H1 (cell line): Measurements from ENCODE around the gene HLF.

Source experiments
- CBX5 ChIP-seq: fragments of 300-800, 300-1000 bp; sonication (generic); IDR thresholded peaks from 2 replicates; pipeline ENCODE4 v1.7.1; 2016; ENCODE audit warnings: antibody characterized with exemption, low read length, low read depth
- CEBPB ChIP-seq: IDR thresholded peaks from 2 replicates; pipeline ENCODE4 v1.6.1; 2012; ENCODE audit warnings: low read depth, low read length
- CHD2 ChIP-seq: IDR thresholded peaks from 2 replicates; pipeline ENCODE4 v1.6.1; 2012; ENCODE audit warnings: low read length, improper control_type of control experiment
- EP300 ChIP-seq, 2 experiments: IDR thresholded peaks; 1 replicate in 1 of 2; 2 replicates in 1 of 2; pipeline ENCODE4 v1.6.1; 2011 to 2012; ENCODE audit warnings: low read depth in 2 of 2, low read length in 2 of 2, mild to moderate bottlenecking in 2 of 2, borderline replicate concordance in 1 of 2, inconsistent platforms in 1 of 2, moderate library complexity in 1 of 2
- MAX ChIP-seq: IDR thresholded peaks from 2 replicates; pipeline ENCODE4 v1.6.1; 2012; ENCODE audit warnings: inconsistent platforms
- NANOG ChIP-seq: IDR thresholded peaks from 2 replicates; pipeline ENCODE4 v1.6.1; 2011; ENCODE audit warnings: low read length, low read depth, mild to moderate bottlenecking, inconsistent platforms; ENCODE audit not compliant: insufficient read depth, poor library complexity, severe bottlenecking
- POLR2A ChIP-seq, 2 experiments: IDR thresholded peaks; 1 replicate in 1 of 2; 2 replicates in 1 of 2; pipeline ENCODE4 v1.6.1; 2011; ENCODE audit warnings: low read depth in 2 of 2, low read length in 2 of 2, mild to moderate bottlenecking in 2 of 2; ENCODE audit errors: control extremely low read depth in 1 of 2
- POLR2AphosphoS5 ChIP-seq: IDR thresholded peaks from 2 replicates; pipeline ENCODE4 v1.6.1; 2011; ENCODE audit warnings: low read depth, low read length
- RNF2 ChIP-seq: fragments of 200-900, 300-1000 bp; sonication (generic); IDR thresholded peaks from 2 replicates; pipeline ENCODE4 v1.7.1; 2016; ENCODE audit warnings: borderline replicate concordance, low read depth, mild to moderate bottlenecking, antibody characterized with exemption, low read length; ENCODE audit not compliant: poor library complexity, severe bottlenecking; ENCODE audit errors: missing control alignments
- RXRA ChIP-seq: IDR thresholded peaks from 2 replicates; pipeline ENCODE4 v1.6.1; 2011; ENCODE audit warnings: low read depth, mild to moderate bottlenecking, low read length, moderate library complexity; ENCODE audit not compliant: insufficient read depth
- YY1 ChIP-seq: IDR thresholded peaks from 2 replicates; pipeline ENCODE4 v1.6.1; 2011; ENCODE audit warnings: low read depth, mild to moderate bottlenecking, low read length
- ZNF274 ChIP-seq: IDR thresholded peaks from 2 replicates; pipeline ENCODE4 v1.7.0; 2012; ENCODE audit warnings: low read length, borderline replicate concordance; ENCODE audit errors: extremely low read depth
- TF ChIP-seq, protein P1 (sequence below), 3 experiments: IDR thresholded peaks; 1 replicate in 2 of 3; 2 replicates in 1 of 3; pipeline versions ENCODE4 v1.5.1 to v1.6.1; 2011; ENCODE audit warnings: low read length in 3 of 3, mild to moderate bottlenecking in 3 of 3, inconsistent platforms in 2 of 3, low read depth in 1 of 3, moderate library complexity in 1 of 3; ENCODE audit not compliant: insufficient read depth in 1 of 3; ENCODE audit errors: control extremely low read depth in 1 of 3

DNA sequence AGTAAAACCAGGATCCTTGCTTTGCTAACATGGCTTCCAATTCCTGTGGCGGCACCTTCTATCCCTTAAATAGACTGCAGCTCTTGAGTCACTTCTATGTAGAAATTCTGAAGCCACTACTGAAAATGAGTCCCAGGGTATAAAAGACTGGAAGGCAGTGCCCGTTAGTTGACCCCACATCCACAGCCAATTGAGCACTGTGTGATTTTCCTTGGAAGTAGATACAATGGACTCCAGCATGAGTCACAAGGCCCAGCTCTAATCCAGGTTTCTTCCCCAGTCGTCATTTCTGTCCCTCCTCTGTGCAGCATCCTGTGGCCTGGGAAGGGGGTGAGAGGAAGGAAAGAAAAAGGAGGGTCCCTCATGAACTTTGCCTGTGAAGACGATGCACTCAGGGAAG lies 69.5 kb downstream of the HLF start:
- TF ChIP-seq, protein P1, sequence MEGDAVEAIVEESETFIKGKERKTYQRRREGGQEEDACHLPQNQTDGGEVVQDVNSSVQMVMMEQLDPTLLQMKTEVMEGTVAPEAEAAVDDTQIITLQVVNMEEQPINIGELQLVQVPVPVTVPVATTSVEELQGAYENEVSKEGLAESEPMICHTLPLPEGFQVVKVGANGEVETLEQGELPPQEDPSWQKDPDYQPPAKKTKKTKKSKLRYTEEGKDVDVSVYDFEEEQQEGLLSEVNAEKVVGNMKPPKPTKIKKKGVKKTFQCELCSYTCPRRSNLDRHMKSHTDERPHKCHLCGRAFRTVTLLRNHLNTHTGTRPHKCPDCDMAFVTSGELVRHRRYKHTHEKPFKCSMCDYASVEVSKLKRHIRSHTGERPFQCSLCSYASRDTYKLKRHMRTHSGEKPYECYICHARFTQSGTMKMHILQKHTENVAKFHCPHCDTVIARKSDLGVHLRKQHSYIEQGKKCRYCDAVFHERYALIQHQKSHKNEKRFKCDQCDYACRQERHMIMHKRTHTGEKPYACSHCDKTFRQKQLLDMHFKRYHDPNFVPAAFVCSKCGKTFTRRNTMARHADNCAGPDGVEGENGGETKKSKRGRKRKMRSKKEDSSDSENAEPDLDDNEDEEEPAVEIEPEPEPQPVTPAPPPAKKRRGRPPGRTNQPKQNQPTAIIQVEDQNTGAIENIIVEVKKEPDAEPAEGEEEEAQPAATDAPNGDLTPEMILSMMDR (IDR thresholded peaks at IDR 0.05; ENCODE audit: control extremely low read depth in 1 of 3, insufficient read depth in 1 of 3, low read depth in 1 of 3, low read length in 3 of 3), result no peak
- no peak for TF ChIP-seq POLR2AphosphoS5
- TF ChIP-seq POLR2A (IDR thresholded peaks at IDR 0.05; ENCODE audit: control extremely low read depth in 1 of 2, low read depth in 2 of 2, low read length in 2 of 2), result no peak
- no peak for TF ChIP-seq EP300 (IDR thresholded peaks at IDR 0.05; ENCODE audit: borderline replicate concordance in 1 of 2, low read depth in 2 of 2, low read length in 2 of 2)
- no peak for TF ChIP-seq CHD2
- no peak for TF ChIP-seq CEBPB
- no peak for TF ChIP-seq NANOG
- TF ChIP-seq YY1, result no peak
- TF ChIP-seq ZNF274, result no peak
- no peak for TF ChIP-seq RNF2
- no peak for TF ChIP-seq RXRA
- no peak for TF ChIP-seq CBX5
- no peak for TF ChIP-seq MAX
